Measurements from ENCODE around the gene ITM2B.
A peak's percentile ranks its signal among the peaks of the same experiment; 100 is the strongest.

GRCh38 chr13:48303359-48304142, 70.5 kb downstream of the ITM2B start, which contains the start of gene RB1:
- TF ChIP-seq CTCF (IDR thresholded peaks at IDR 0.05) (no peak), POLR2A (IDR thresholded peaks at IDR 0.05) (peak; percentile 75)
